ENCODE measurements around the gene HACD4. TPM values are rescaled to one million over a fixed set of nuclear protein-coding genes. Genes with fewer than 3 reads are reported as not detected.

The HACD4 gene
- total and polyA plus RNA-seq, 8 donors = 0.09 to 1.7 (median 0.28) TPM

GRCh38 chr9:21075484-21075883 lies 44.0 kb upstream of the HACD4 start:
- intact Hi-C loops (cut with DNase I) = no loop called here
- H3K9me3 ChIP-seq = no peaks in the 10 kb centered on the region
- no peak for TF ChIP-seq CTCF (IDR thresholded peaks at IDR 0.05)
- H3K27me3 ChIP-seq = no peaks in the 10 kb centered on the region
- no peaks in the 10 kb centered on the region for H3K4me1 ChIP-seq
- 40 to 43% methylated on average over 3 of the region's 3 CpGs for WGBS, 2 donors
- no peak overlapping the region for H3K4me3 ChIP-seq
- no peaks in the 10 kb centered on the region for H3K36me3 ChIP-seq
- DNase-seq (no peak), FAIRE-seq (no peak), ATAC-seq (no peak)
- H3K27ac ChIP-seq = no peak overlapping the region

- no peak for TF ChIP-seq CTCF (IDR thresholded peaks at IDR 0.05)
- intact Hi-C loops (cut with DNase I) = no loop called here
- H3K9me3 ChIP-seq = no peaks in the 10 kb centered on the region
- no peak overlapping the region for H3K27ac ChIP-seq
- H3K36me3 ChIP-seq = no peaks in the 10 kb centered on the region
- ATAC-seq (no peak), FAIRE-seq (no peak), DNase-seq (no peak)
- no peak overlapping the region for H3K4me3 ChIP-seq
- no peaks in the 10 kb centered on the region for H3K4me1 ChIP-seq
- no peaks in the 10 kb centered on the region for H3K27me3 ChIP-seq
Observed at GRCh38 chr9:21070906-21071305, 39.5 kb upstream of the HACD4 start.

- H3K36me3 ChIP-seq = no peaks in the 10 kb centered on the region
- no peaks in the 10 kb centered on the region for H3K9me3 ChIP-seq
- H3K4me3 ChIP-seq = peak overlapping the region in 1 of 4 donors; percentile 3
- intact Hi-C loops (cut with DNase I) = no loop called here
- FAIRE-seq (no peak), ATAC-seq (peak in 3 of 4 donors; percentile 79 to 93 (median 88)), DNase-seq (peak in 2 of 6 donors; percentile 18 to 38)
- no peak for TF ChIP-seq CTCF (IDR thresholded peaks at IDR 0.05)
- no peaks in the 10 kb centered on the region for H3K27me3 ChIP-seq
- no peaks in the 10 kb centered on the region for H3K4me1 ChIP-seq
- H3K27ac ChIP-seq = no peak overlapping the region
- WGBS, 2 donors = 28 to 41% methylated on average over 4 of the region's 4 CpGs
Observed at GRCh38 chr9:21070171-21070571, 38.7 kb upstream of the HACD4 start.

- WGBS, 2 donors = 51 to 56% methylated on average over 2 of the region's 2 CpGs
- Histone ChIP-seq H3K9me3 (no peaks in the 10 kb centered on the region), H3K4me1 (no peaks in the 10 kb centered on the region), H3K27ac (no peak overlapping the region), H3K27me3 (no peaks in the 10 kb centered on the region), H3K36me3 (no peaks in the 10 kb centered on the region), H3K4me3 (no peak overlapping the region)
- no peak for FAIRE-seq
- peak in 1 of 4 donors; percentile 54 for ATAC-seq
- TF ChIP-seq CTCF (IDR thresholded peaks at IDR 0.05) = no peak
- intact Hi-C loops (cut with DNase I) = no loop called here
- DNase-seq = no peak
Observed at GRCh38 chr9:21060919-21061561, 29.6 kb upstream of the HACD4 start.

GRCh38 chr9:21056931-21057330 lies 25.5 kb upstream of the HACD4 start:
- FAIRE-seq (no peak), DNase-seq (no peak), ATAC-seq (no peak)
- no peaks in the 10 kb centered on the region for H3K4me1 ChIP-seq
- H3K36me3 ChIP-seq = no peaks in the 10 kb centered on the region
- no peaks in the 10 kb centered on the region for H3K27me3 ChIP-seq
- WGBS, 2 donors = 55 to 60% methylated on average over 1 of the region's 1 CpG
- intact Hi-C loops (cut with DNase I) = no loop called here
- H3K4me3 ChIP-seq = no peak overlapping the region
- no peak overlapping the region for H3K27ac ChIP-seq
- no peaks in the 10 kb centered on the region for H3K9me3 ChIP-seq
- TF ChIP-seq CTCF (IDR thresholded peaks at IDR 0.05) = no peak
